ENCODE measurements around the gene DOLK.

The DOLK gene

GRCh38 chr9:128901379-128901778 lies 46.0 kb downstream of the DOLK start:
- DNase-seq (ENCODE audit: extremely low spot score), result no peak

GRCh38 chr9:128899566-128900322 lies 47.7 kb downstream of the DOLK start:
- DNase-seq (ENCODE audit: extremely low spot score), result no peak
- ChIA-PET CTCF (no interaction called here), POLR2A (no interaction called here)
- no peak for TF ChIP-seq ZNF384 (IDR thresholded peaks at IDR 0.05)
- TF ChIP-seq LEF1 (IDR thresholded peaks at IDR 0.05; ENCODE audit: borderline replicate concordance), result no peak
- TF ChIP-seq PKNOX1 (IDR thresholded peaks at IDR 0.05), result no peak
- TF ChIP-seq HDGF (IDR thresholded peaks at IDR 0.05; ENCODE audit: borderline replicate concordance), result no peak
- TF ChIP-seq ARNT (IDR thresholded peaks at IDR 0.05), result no peak
- no peak for TF ChIP-seq TARDBP (IDR thresholded peaks at IDR 0.05)
- TF ChIP-seq FOXM1 (IDR thresholded peaks at IDR 0.05; ENCODE audit: borderline replicate concordance), result no peak
- no peak for TF ChIP-seq SUZ12 (IDR thresholded peaks at IDR 0.05)
- TF ChIP-seq SP1 (IDR thresholded peaks at IDR 0.05), result no peak

More at GRCh38 chr9:128901379-128901778, 46.0 kb downstream of the DOLK start:
- ChIA-PET POLR2A (no interaction called here), CTCF (no interaction called here)
- TF ChIP-seq FOXA1 (IDR thresholded peaks at IDR 0.05) (no peak), ZNF384 (IDR thresholded peaks at IDR 0.05) (no peak), TARDBP (IDR thresholded peaks at IDR 0.05) (no peak), FOXM1 (IDR thresholded peaks at IDR 0.05; ENCODE audit: borderline replicate concordance) (no peak), L3MBTL2 (conservative IDR thresholded peaks at IDR 0.05) (no peak)

- POLR2A ChIA-PET, result interaction anchor here (0.6 kb wide), 1 partner anchor 737 kb away, joined by 5 read pairs; no protein-coding TSS in a partner anchor
- no peak for DNase-seq (ENCODE audit: extremely low spot score)
- TF ChIP-seq BHLHE40 (IDR thresholded peaks at IDR 0.05; ENCODE audit: borderline replicate concordance) (no peak), SUZ12 (IDR thresholded peaks at IDR 0.05) (no peak), FOXM1 (IDR thresholded peaks at IDR 0.05; ENCODE audit: borderline replicate concordance) (no peak), ZNF384 (IDR thresholded peaks at IDR 0.05) (no peak), L3MBTL2 (conservative IDR thresholded peaks at IDR 0.05) (no peak), PKNOX1 (IDR thresholded peaks at IDR 0.05) (no peak), FOXA1 (IDR thresholded peaks at IDR 0.05) (no peak), SP1 (IDR thresholded peaks at IDR 0.05) (no peak), ARNT (IDR thresholded peaks at IDR 0.05) (no peak), TARDBP (IDR thresholded peaks at IDR 0.05) (no peak), LEF1 (IDR thresholded peaks at IDR 0.05; ENCODE audit: borderline replicate concordance) (no peak), NFRKB (IDR thresholded peaks at IDR 0.05) (no peak), CTBP1 (IDR thresholded peaks at IDR 0.05; ENCODE audit: borderline replicate concordance) (no peak), FOXK2 (IDR thresholded peaks at IDR 0.05) (no peak), HDGF (IDR thresholded peaks at IDR 0.05; ENCODE audit: borderline replicate concordance) (no peak)
- CTCF ChIA-PET, result no interaction called here
Measured at GRCh38 chr9:128898845-128899565, 48.4 kb downstream of the DOLK start.

DNA sequence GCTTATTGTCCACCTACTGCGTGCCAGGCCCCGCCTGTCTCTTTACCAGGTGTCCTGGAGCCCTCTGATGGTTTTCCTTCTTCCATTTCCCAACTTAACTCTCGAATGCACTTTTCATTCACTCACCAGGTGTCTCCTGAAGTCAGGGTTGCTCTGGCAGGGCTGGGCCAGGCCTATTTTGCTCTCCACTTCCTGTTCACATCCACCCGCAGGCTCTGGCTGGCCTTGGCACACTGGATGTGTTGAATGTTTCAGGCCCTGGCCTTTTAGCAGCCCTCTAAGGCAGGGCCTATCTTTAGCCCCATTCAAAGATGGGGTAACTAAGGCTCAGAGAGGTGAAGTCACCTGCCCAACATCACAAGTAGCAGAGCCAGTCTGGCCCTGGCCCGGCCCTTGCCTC lies 49.0 kb downstream of the DOLK start:
- no peak for DNase-seq (ENCODE audit: extremely low spot score)
- POLR2A ChIA-PET, result interaction anchor here (0.6 kb wide), 1 partner anchor 737 kb away, joined by 5 read pairs; no protein-coding TSS in a partner anchor
- CTCF ChIA-PET, result no interaction called here
- TF ChIP-seq ELF4 (IDR thresholded peaks at IDR 0.05), result no peak

- POLR2A ChIA-PET, result no interaction called here
- CTCF ChIA-PET, result no interaction called here
- TF ChIP-seq HDGF (IDR thresholded peaks at IDR 0.05; ENCODE audit: borderline replicate concordance) (no peak), CTBP1 (IDR thresholded peaks at IDR 0.05; ENCODE audit: borderline replicate concordance) (no peak), BHLHE40 (IDR thresholded peaks at IDR 0.05; ENCODE audit: borderline replicate concordance) (no peak)
- DNase-seq (ENCODE audit: extremely low spot score), result no peak
Measured at GRCh38 chr9:128895556-128895955, 51.8 kb downstream of the DOLK start.

All from HEK293T (cell line).